NCI-H1694 treated with DMSO at 0.1 percent for 48 hours (cell line): ENCODE data around the gene CFHR2.
"Not testable (repeated sequence)": the region's sequence is repeated elsewhere in the genome, so short reads cannot be mapped to it uniquely, and the experiment has no call there.

Source experiments
- DNase-seq: peaks from one replicate; lab custom pipeline; 2025; lab: John Stamatoyannopoulos, UW

Gene CFHR2

GRCh38 chr1:196943568-196943967 lies at the start of gene CFHR2:
Gene CFHR2, plus strand, starts transcription at chr1:196943738. Its CDS starts 143 bp downstream, at chr1:196943881.
- not testable (repeated sequence) for DNase-seq

- DNase-seq: no peak
These were observed 47.2 kb upstream of the CFHR2 start for GRCh38 chr1:196896355-196896754.

- DNase-seq: no peak
These were observed 46.2 kb upstream of the CFHR2 start for GRCh38 chr1:196897158-196897828.

- DNase-seq: no peak
These were observed 41.2 kb upstream of the CFHR2 start for GRCh38 chr1:196902344-196902743.

- peak; percentile 27 for DNase-seq
These were observed 33.3 kb upstream of the CFHR2 start for GRCh38 chr1:196910215-196910614.

- DNase-seq: not testable (repeated sequence)
These were observed 31.3 kb upstream of the CFHR2 start for GRCh38 chr1:196912283-196912682.

GRCh38 chr1:196926839-196927238 lies 16.7 kb upstream of the CFHR2 start:
- DNase-seq: not testable (repeated sequence)

GRCh38 chr1:196932853-196933252 lies 10.7 kb upstream of the CFHR2 start:
- not testable (repeated sequence) for DNase-seq

GRCh38 chr1:196933531-196934189 lies 9.9 kb upstream of the CFHR2 start:
- DNase-seq: no peak

- DNase-seq: not testable (repeated sequence)
These were observed 2.1 kb upstream of the CFHR2 start for GRCh38 chr1:196941474-196941873.

GRCh38 chr1:196951711-196952394 lies 8.3 kb downstream of the CFHR2 start:
- no peak for DNase-seq

GRCh38 chr1:196954778-196955177 lies 11.2 kb downstream of the CFHR2 start:
- DNase-seq: no peak

- DNase-seq: no peak
These were observed 12.4 kb downstream of the CFHR2 start for GRCh38 chr1:196955926-196956325.

- no peak for DNase-seq
These were observed 17.3 kb downstream of the CFHR2 start for GRCh38 chr1:196960854-196961253.

- DNase-seq: no peak
These were observed 26.6 kb downstream of the CFHR2 start for GRCh38 chr1:196970182-196970581.

- no peak for DNase-seq
These were observed 32.7 kb downstream of the CFHR2 start for GRCh38 chr1:196976278-196976677.

GRCh38 chr1:196977278-196977677 lies 33.7 kb downstream of the CFHR2 start, which contains the start of gene CFHR5:
Gene CFHR5, plus strand, starts transcription at chr1:196977556. Its CDS starts 109 bp downstream, at chr1:196977665.
- no peak for DNase-seq

- no peak for DNase-seq
These were observed 37.3 kb downstream of the CFHR2 start for GRCh38 chr1:196980859-196981258.

- DNase-seq: not testable (repeated sequence)
These were observed 38.7 kb downstream of the CFHR2 start for GRCh38 chr1:196982247-196982646.

GRCh38 chr1:196991919-196992651 lies 48.5 kb downstream of the CFHR2 start:
- not testable (repeated sequence) for DNase-seq

- DNase-seq: no peak
These were observed 50.4 kb downstream of the CFHR2 start for GRCh38 chr1:196993916-196994315.

- no peak for DNase-seq
These were observed 53.9 kb downstream of the CFHR2 start for GRCh38 chr1:196997423-196997822.
